Nephron (organoid): ENCODE data around the gene TMEM135.

Experiments used
- H3K27ac Mint-ChIP-seq, 3 experiments: 2 replicates each; pipeline ENCODE4 v1.8.0; 2020; ENCODE audit warnings: mixed read lengths in 3 of 3, mild to moderate bottlenecking in 2 of 3, moderate library complexity in 1 of 3
- H3K27me3 Mint-ChIP-seq: 2 replicates; pipeline ENCODE4 v1.8.0; 2021; ENCODE audit warnings: low read depth, mild to moderate bottlenecking, moderate library complexity, mixed read lengths
- H3K36me3 Mint-ChIP-seq: 2 replicates; pipeline ENCODE4 v1.8.0; 2020; ENCODE audit warnings: low read depth, mixed read lengths
- H3K4me1 Mint-ChIP-seq: 2 replicates; pipeline ENCODE4 v1.8.0; 2020; ENCODE audit warnings: mixed read lengths
- H3K4me3 Mint-ChIP-seq, 3 experiments: 2 replicates each; pipeline ENCODE4 v1.8.0; 2020; ENCODE audit warnings: mild to moderate bottlenecking in 3 of 3, mixed read lengths in 3 of 3, moderate library complexity in 2 of 3
- H3K9me3 Mint-ChIP-seq: 2 replicates; pipeline ENCODE4 v1.8.0; 2020; ENCODE audit warnings: mixed read lengths
- TF ChIP-seq, protein P1 (sequence below), 3 experiments: fragments of 200-600 bp; sonication (generic); IDR thresholded peaks; one replicate each; pipeline ENCODE4 v1.5.0; 2021; ENCODE audit warnings: antibody characterized with exemption in 3 of 3; ENCODE audit not compliant: unreplicated experiment in 3 of 3

TMEM135 gene

DNA sequence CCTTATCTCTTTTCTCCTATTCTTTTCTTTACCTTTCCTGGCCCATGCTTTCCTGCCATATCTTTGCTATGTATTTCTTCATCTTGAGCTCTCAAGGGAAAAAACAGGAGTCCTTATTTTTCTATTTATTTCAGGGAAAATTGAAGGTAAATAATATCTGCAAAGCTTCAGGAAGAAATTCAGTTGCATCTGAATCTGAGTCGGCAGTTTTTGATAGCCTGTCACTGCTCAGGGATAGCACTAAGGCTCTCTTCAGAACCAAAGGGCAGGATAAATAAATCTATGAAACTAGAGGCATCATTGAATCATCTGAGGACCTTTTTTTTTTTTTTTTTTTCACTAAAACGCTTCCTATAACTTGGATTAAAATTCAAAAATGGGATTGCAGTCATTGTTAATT, 288.9 kb downstream of the TMEM135 start:
- Mint-ChIP-seq H3K27me3 (no peaks in the 10 kb centered on the region), H3K4me3 (no peak overlapping the region), H3K9me3 (no peaks in the 10 kb centered on the region), H3K4me1 (peaks cover 31% of the 10 kb centered on the region), H3K27ac (no peak overlapping the region), H3K36me3 (peaks cover 41% of the 10 kb centered on the region)
- TF ChIP-seq, protein P1, sequence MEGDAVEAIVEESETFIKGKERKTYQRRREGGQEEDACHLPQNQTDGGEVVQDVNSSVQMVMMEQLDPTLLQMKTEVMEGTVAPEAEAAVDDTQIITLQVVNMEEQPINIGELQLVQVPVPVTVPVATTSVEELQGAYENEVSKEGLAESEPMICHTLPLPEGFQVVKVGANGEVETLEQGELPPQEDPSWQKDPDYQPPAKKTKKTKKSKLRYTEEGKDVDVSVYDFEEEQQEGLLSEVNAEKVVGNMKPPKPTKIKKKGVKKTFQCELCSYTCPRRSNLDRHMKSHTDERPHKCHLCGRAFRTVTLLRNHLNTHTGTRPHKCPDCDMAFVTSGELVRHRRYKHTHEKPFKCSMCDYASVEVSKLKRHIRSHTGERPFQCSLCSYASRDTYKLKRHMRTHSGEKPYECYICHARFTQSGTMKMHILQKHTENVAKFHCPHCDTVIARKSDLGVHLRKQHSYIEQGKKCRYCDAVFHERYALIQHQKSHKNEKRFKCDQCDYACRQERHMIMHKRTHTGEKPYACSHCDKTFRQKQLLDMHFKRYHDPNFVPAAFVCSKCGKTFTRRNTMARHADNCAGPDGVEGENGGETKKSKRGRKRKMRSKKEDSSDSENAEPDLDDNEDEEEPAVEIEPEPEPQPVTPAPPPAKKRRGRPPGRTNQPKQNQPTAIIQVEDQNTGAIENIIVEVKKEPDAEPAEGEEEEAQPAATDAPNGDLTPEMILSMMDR (IDR thresholded peaks at IDR 0.05; ENCODE audit: unreplicated experiment in 3 of 3): no peak

DNA sequence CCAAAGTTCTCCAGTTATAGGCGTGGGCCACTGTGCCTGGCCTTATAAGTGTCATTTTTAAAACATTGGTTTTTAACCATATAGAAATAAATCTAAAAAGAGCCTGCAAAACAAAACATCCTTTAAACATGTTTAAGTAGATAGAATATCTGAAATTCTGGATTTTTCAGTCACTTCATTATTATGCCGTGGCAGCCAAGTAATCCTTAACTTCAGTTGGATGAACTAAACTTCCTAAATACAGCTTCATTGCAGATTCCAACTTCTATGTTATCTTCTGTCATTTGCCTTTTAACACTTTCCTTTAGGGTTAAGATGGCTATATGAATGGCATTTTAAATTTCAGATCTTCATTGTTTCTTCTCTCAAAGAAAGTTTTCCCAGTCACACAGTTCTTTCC, 291.4 kb downstream of the TMEM135 start:
- H3K4me1 Mint-ChIP-seq: peaks cover 28% of the 10 kb centered on the region
- peaks cover 13% of the 10 kb centered on the region for H3K9me3 Mint-ChIP-seq
- TF ChIP-seq, protein P1 (IDR thresholded peaks at IDR 0.05; ENCODE audit: unreplicated experiment in 3 of 3): no peak
- no peaks in the 10 kb centered on the region for H3K27me3 Mint-ChIP-seq
- peak overlapping the region in 1 of 3 experiments; percentile 66 for H3K27ac Mint-ChIP-seq
- H3K36me3 Mint-ChIP-seq: peaks cover 43% of the 10 kb centered on the region
- H3K4me3 Mint-ChIP-seq: no peak overlapping the region

DNA sequence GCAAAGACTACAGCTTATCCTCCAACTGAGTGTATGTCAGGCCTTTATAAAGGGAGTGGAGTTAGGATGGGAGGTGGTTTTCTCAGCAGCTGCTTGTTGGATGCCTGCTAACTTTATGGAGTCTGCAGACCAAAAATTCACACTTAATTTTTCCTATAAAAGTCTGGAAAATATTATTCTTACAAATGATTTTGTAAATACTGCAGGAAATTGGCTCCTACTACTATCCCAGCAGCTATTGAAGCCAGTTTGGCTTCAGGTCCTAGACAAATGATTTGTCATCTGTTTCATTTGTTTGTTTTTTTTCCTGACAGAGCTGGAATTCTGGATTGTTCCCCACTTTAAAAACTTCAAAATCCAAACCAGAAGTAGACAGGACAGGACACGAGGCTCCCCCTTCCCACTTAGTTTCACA, 292.5 kb downstream of the TMEM135 start:
- peak overlapping the region in 2 of 3 experiments; percentile 49 to 66 for H3K27ac Mint-ChIP-seq
- H3K36me3 Mint-ChIP-seq: peaks cover 45% of the 10 kb centered on the region
- peaks cover 20% of the 10 kb centered on the region for H3K9me3 Mint-ChIP-seq
- H3K4me1 Mint-ChIP-seq: peaks cover 26% of the 10 kb centered on the region
- H3K27me3 Mint-ChIP-seq: no peaks in the 10 kb centered on the region
- TF ChIP-seq, protein P1 (IDR thresholded peaks at IDR 0.05; ENCODE audit: unreplicated experiment in 3 of 3): no peak
- H3K4me3 Mint-ChIP-seq: no peak overlapping the region

DNA sequence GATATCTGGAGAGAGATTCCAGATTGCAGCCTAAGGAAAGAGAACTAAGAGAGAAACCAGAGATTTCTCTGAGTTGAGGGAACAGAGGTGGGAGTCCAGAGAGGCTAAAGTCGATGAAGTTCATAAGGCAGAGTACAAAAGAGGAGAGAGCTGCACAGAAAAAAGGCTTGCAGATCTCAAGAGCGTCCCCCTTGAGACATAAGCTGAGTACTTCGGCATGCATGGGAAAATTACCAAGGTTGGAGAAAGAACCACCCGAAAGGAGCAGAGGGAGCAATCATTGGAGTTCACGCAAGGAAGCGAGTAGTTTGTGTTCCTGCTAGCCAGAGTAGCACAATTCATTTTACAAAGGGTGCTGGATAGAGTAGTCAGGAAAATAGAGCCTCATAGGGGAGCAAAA, 293.5 kb downstream of the TMEM135 start:
- H3K4me3 Mint-ChIP-seq: no peak overlapping the region
- peaks cover 42% of the 10 kb centered on the region for H3K36me3 Mint-ChIP-seq
- TF ChIP-seq, protein P1 (IDR thresholded peaks at IDR 0.05; ENCODE audit: unreplicated experiment in 3 of 3): no peak
- no peaks in the 10 kb centered on the region for H3K27me3 Mint-ChIP-seq
- H3K4me1 Mint-ChIP-seq: peaks cover 18% of the 10 kb centered on the region
- peaks cover 27% of the 10 kb centered on the region for H3K9me3 Mint-ChIP-seq
- peak overlapping the region in 2 of 3 experiments; percentile 18 to 66 for H3K27ac Mint-ChIP-seq

DNA sequence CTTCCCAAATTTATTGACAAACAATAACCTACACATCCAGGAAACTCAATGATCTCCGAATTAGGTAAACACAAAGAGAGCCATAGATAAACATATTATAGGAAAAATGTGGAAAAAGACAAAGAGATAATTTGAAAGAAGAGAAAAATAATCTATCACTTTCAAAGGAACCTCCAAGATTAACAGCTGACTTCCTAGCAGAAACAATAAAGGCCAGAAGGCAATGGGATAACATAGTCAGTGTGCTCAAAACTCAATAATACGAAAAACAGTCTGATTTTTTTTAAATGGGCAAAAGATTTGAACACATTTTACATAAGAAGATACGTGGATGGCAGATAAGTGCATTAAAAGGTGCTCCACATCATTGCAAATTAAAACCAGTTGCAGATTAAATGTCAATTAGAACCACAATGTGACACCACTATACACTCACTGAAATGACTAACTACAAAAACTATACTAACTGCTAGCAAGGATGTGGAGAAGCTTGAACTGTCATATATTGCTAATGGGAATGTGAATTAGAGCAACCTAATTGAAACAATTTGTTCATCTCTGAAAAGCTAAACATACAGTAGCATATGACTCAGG, 300.4 kb downstream of the TMEM135 start:
- TF ChIP-seq, protein P1 (IDR thresholded peaks at IDR 0.05; ENCODE audit: unreplicated experiment in 3 of 3): no peak
- peaks cover 17% of the 10 kb centered on the region for H3K36me3 Mint-ChIP-seq

DNA sequence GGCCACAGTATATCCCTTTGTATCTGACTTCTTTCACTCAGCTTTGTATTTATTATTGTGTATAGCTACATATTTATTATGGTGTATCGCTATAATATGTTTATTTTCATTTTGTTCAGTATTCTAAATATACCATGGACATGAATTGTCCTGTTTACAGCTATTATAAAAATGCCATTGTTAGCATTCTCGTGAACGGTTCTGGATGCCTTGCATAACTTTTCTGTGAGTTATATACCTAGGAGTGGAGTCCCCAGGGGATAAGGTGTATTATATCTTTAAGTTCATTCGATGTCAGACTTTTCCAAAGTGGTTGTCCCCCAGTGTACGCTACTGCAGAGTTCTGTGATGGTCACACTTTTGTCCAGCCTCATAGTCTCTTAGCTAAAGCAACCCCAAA, 301.7 kb downstream of the TMEM135 start:
- H3K27me3 Mint-ChIP-seq: no peaks in the 10 kb centered on the region
- TF ChIP-seq, protein P1 (IDR thresholded peaks at IDR 0.05; ENCODE audit: unreplicated experiment in 3 of 3): no peak
- H3K9me3 Mint-ChIP-seq: peaks cover 40% of the 10 kb centered on the region
- peaks cover 8% of the 10 kb centered on the region for H3K36me3 Mint-ChIP-seq
- no peaks in the 10 kb centered on the region for H3K4me1 Mint-ChIP-seq
- H3K27ac Mint-ChIP-seq: no peak overlapping the region
- H3K4me3 Mint-ChIP-seq: no peak overlapping the region

More for the DNA sequence above, 300.4 kb downstream of the TMEM135 start:
- Mint-ChIP-seq H3K4me1 (no peaks in the 10 kb centered on the region), H3K27me3 (no peaks in the 10 kb centered on the region), H3K27ac (no peak overlapping the region), H3K9me3 (peaks cover 50% of the 10 kb centered on the region), H3K4me3 (no peak overlapping the region)
